ENCODE data around the gene SETBP1.

SETBP1 gene

GRCh38 chr18:44849361-44849760 is 168.7 kb downstream of the SETBP1 start:
- no peak for DNase-seq
- Histone ChIP-seq H3K4me1 (no peaks in the 10 kb centered on the region), H3K27me3 (no peaks in the 10 kb centered on the region), H3K4me3 (ENCODE audit: low read depth, low read length) (no peak overlapping the region), H3K9me3 (no peaks in the 10 kb centered on the region), H3K36me3 (no peaks in the 10 kb centered on the region)
- no peak for TF ChIP-seq CTCF (IDR thresholded peaks at IDR 0.05; ENCODE audit: low read depth, low read length)

- Histone ChIP-seq H3K4me3 (ENCODE audit: low read depth, low read length) (no peak overlapping the region), H3K36me3 (no peaks in the 10 kb centered on the region), H3K4me1 (no peaks in the 10 kb centered on the region), H3K27me3 (no peaks in the 10 kb centered on the region), H3K9me3 (no peaks in the 10 kb centered on the region)
- DNase-seq: no peak
- TF ChIP-seq CTCF (IDR thresholded peaks at IDR 0.05; ENCODE audit: low read depth, low read length): no peak
These were observed 169.3 kb downstream of the SETBP1 start for GRCh38 chr18:44850001-44850400.

DNA sequence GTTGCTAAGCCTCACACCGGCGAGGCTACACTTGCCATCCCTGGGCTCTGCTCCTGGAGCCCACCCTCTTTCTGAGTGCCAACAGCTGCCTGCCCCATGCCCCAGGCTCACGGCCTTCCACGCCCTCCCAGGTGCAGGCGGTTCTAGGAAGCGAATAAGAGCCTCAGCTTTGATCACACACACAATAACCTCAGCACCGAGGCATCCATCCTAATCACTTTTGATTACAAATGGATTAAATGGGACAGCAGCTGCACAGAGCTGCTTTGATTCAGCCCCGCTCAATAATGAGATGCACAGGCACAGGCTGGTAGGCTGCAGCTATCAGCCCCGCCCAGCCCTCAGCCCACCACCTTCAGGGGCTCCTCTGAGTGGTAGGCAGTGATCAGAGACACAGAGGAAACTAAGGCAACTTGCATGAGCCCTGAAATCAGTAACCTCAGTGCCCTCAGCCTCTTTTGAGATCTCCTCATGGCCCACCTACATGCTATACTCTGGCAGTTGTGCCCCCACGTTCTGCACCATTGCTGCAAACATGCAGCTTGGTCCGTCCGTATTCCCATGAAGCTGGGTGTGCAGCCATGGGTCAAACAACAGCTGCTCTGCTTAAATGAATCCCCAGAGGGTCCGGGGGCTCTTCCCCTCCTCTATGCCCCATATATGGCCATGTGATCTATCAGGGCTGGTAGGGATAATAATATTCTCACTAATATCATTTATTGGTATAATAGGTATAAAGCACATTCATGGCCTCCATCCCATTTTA is 171.4 kb downstream of the SETBP1 start:
- Histone ChIP-seq H3K9me3 (no peaks in the 10 kb centered on the region), H3K27me3 (no peaks in the 10 kb centered on the region), H3K4me3 (ENCODE audit: low read depth, low read length) (no peak overlapping the region), H3K36me3 (no peaks in the 10 kb centered on the region), H3K4me1 (no peaks in the 10 kb centered on the region)
- no peak for DNase-seq
- no peak for TF ChIP-seq CTCF (IDR thresholded peaks at IDR 0.05; ENCODE audit: low read depth, low read length)

- no peak for DNase-seq
- Histone ChIP-seq H3K4me3 (ENCODE audit: low read depth, low read length) (no peak overlapping the region), H3K27me3 (no peaks in the 10 kb centered on the region), H3K9me3 (no peaks in the 10 kb centered on the region), H3K36me3 (no peaks in the 10 kb centered on the region), H3K4me1 (no peaks in the 10 kb centered on the region)
- TF ChIP-seq CTCF (IDR thresholded peaks at IDR 0.05; ENCODE audit: low read depth, low read length): no peak
These were observed 172.1 kb downstream of the SETBP1 start for GRCh38 chr18:44852818-44853217.

DNA sequence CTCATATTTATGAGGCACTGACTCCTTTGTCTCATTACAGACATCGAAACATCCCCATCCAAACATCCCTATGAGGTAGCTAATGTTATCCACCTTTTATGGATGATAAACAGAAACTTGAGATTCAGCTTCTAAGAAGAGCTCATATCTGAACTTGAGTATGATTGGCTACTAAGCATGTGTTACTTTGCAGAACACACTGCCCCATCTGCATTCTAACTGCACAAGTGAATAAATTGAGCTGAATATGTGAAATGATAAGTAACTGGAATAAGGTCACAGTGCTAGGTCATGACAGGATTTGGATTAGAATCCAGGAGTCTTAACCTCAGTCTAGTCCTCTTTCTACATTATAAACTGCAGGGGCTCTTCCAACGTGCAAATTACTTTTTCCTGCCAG is 172.7 kb downstream of the SETBP1 start:
- no peaks in the 10 kb centered on the region for H3K27me3 ChIP-seq
- H3K9me3 ChIP-seq: no peaks in the 10 kb centered on the region
- TF ChIP-seq CTCF (IDR thresholded peaks at IDR 0.05; ENCODE audit: low read depth, low read length): no peak
- no peaks in the 10 kb centered on the region for H3K4me1 ChIP-seq
- no peaks in the 10 kb centered on the region for H3K36me3 ChIP-seq
- no peak overlapping the region for H3K4me3 ChIP-seq (ENCODE audit: low read depth, low read length)
- DNase-seq: no peak

DNA sequence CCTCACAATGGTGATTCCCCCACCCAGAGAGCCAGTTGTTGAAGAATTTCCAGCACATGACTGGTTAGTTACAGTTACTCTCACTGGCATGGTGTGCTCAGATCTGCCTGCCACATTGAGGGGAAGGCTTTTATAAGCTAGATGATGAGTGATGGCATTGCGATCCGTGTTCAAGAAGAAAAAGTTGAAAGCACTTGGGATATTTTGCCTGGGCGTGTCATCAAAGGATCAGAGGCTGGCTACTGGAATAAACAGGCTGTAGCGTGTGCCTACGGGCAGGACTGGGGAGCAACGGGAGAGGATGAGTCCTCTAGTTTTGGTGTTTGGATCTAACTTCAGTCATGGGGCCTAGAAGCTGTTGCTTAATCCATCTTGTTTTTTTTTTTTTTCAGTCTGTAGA is 175.0 kb downstream of the SETBP1 start:
- TF ChIP-seq CTCF (IDR thresholded peaks at IDR 0.05; ENCODE audit: low read depth, low read length): no peak
- Histone ChIP-seq H3K9me3 (no peaks in the 10 kb centered on the region), H3K4me1 (no peaks in the 10 kb centered on the region), H3K27me3 (no peaks in the 10 kb centered on the region), H3K36me3 (no peaks in the 10 kb centered on the region), H3K4me3 (ENCODE audit: low read depth, low read length) (no peak overlapping the region)
- no peak for DNase-seq
